Mesodermal cell (in vitro differentiated cells): ENCODE results near the gene PARP16.
"Not testable (repeated sequence)": the region's sequence is repeated elsewhere in the genome, so short reads cannot be mapped to it uniquely, and the experiment has no call there.

Experiments
- H3K27ac ChIP-seq: 2 replicates; pipeline ENCODE4 v1.7.0; 2013; ENCODE audit warnings: mild to moderate bottlenecking, low read depth, low read length, moderate library complexity; ENCODE audit not compliant: severe bottlenecking
- H3K36me3 ChIP-seq: 2 replicates; pipeline ENCODE4 v1.7.1; 2013; ENCODE audit warnings: mild to moderate bottlenecking, low read length, moderate library complexity; ENCODE audit not compliant: control insufficient read depth, insufficient read depth
- H3K4me1 ChIP-seq: one replicate; pipeline ENCODE4 v1.7.1; 2013; ENCODE audit warnings: mild to moderate bottlenecking, low read length; ENCODE audit not compliant: insufficient read depth, control insufficient read depth, poor library complexity, severe bottlenecking
- H3K4me3 ChIP-seq: 2 replicates; pipeline ENCODE4 v1.7.0; 2013; ENCODE audit warnings: low read length, control low read depth, mild to moderate bottlenecking; ENCODE audit not compliant: insufficient read depth, poor library complexity, severe bottlenecking; ENCODE audit errors: extremely low read depth
- H3K9me3 ChIP-seq: 2 replicates; pipeline ENCODE4 v1.7.1; 2013; ENCODE audit warnings: mild to moderate bottlenecking, low read length, moderate library complexity; ENCODE audit not compliant: control insufficient read depth
- WGBS, 2 experiments: methylation state at CpG; one replicate each; pipeline ENCODE4 v1.1.5; 2013; ENCODE audit warnings: missing lambda C conversion rate in 2 of 2; ENCODE audit not compliant: insufficient coverage in 2 of 2; 5-methylcytosine and 5-hydroxymethylcytosine counted together

PARP16 gene

GRCh38 chr15:65231306-65231705, 55.4 kb downstream of the PARP16 start:
- 86 to 97% methylated on average over 6 to 10 of the region's 10 CpGs for WGBS, 2 experiments
- Histone ChIP-seq H3K36me3 (no peaks in the 10 kb centered on the region), H3K4me3 (no peak overlapping the region), H3K9me3 (no peaks in the 10 kb centered on the region), H3K27ac (no peak overlapping the region), H3K4me1 (no peaks in the 10 kb centered on the region)

GRCh38 chr15:65226901-65227300, 59.8 kb downstream of the PARP16 start:
- H3K36me3 ChIP-seq, H3K9me3 ChIP-seq, H3K4me3 ChIP-seq, H3K27ac ChIP-seq, H3K4me1 ChIP-seq: not testable (repeated sequence)
- no CpG with 5 or more reads among the region's 10 CpGs for WGBS, 2 experiments

- Histone ChIP-seq H3K36me3 (no peaks in the 10 kb centered on the region), H3K4me1 (no peaks in the 10 kb centered on the region), H3K4me3 (no peak overlapping the region), H3K9me3 (no peaks in the 10 kb centered on the region), H3K27ac (no peak overlapping the region)
- WGBS, 2 experiments = 100% methylated on average over 1 of the region's 3 CpGs; no CpG with 5 or more reads in 1 of the 2 experiments
Observed at GRCh38 chr15:65226221-65226620, 60.5 kb downstream of the PARP16 start.

- Histone ChIP-seq H3K9me3 (no peaks in the 10 kb centered on the region), H3K27ac (no peak overlapping the region), H3K4me3 (no peak overlapping the region), H3K36me3 (no peaks in the 10 kb centered on the region), H3K4me1 (no peaks in the 10 kb centered on the region)
- 86 to 100% methylated on average over 4 to 5 of the region's 6 CpGs for WGBS, 2 experiments
Observed at GRCh38 chr15:65223996-65224395, 62.7 kb downstream of the PARP16 start.

GRCh38 chr15:65222891-65223290, 63.8 kb downstream of the PARP16 start:
- WGBS, 2 experiments = 91 to 96% methylated on average over 3 to 4 of the region's 4 CpGs
- Histone ChIP-seq H3K9me3 (no peaks in the 10 kb centered on the region), H3K36me3 (no peaks in the 10 kb centered on the region), H3K4me1 (no peaks in the 10 kb centered on the region), H3K4me3 (no peak overlapping the region), H3K27ac (no peak overlapping the region)

- no peak overlapping the region for H3K27ac ChIP-seq
- 93 to 95% methylated on average over 2 of the region's 2 CpGs for WGBS, 2 experiments
Observed at GRCh38 chr15:65221697-65222096, 65.0 kb downstream of the PARP16 start.

GRCh38 chr15:65219137-65219536, 67.5 kb downstream of the PARP16 start:
- Histone ChIP-seq H3K9me3 (no peaks in the 10 kb centered on the region), H3K4me3 (no peak overlapping the region), H3K4me1 (no peaks in the 10 kb centered on the region), H3K36me3 (no peaks in the 10 kb centered on the region), H3K27ac (no peak overlapping the region)
- 97 to 100% methylated on average over 3 of the region's 3 CpGs for WGBS, 2 experiments

More at GRCh38 chr15:65221697-65222096, 65.0 kb downstream of the PARP16 start:
- no peak overlapping the region for H3K4me3 ChIP-seq
- no peaks in the 10 kb centered on the region for H3K9me3 ChIP-seq
- H3K4me1 ChIP-seq = no peaks in the 10 kb centered on the region
- no peaks in the 10 kb centered on the region for H3K36me3 ChIP-seq

GRCh38 chr15:65217526-65218482, 68.9 kb downstream of the PARP16 start:
- no peak overlapping the region for H3K27ac ChIP-seq
- no peaks in the 10 kb centered on the region for H3K36me3 ChIP-seq
- H3K9me3 ChIP-seq = no peaks in the 10 kb centered on the region
- H3K4me1 ChIP-seq = no peaks in the 10 kb centered on the region
- H3K4me3 ChIP-seq = no peak overlapping the region
- 75 to 83% methylated on average over 7 to 8 of the region's 10 CpGs for WGBS, 2 experiments

GRCh38 chr15:65215496-65215895, 71.2 kb downstream of the PARP16 start:
- Histone ChIP-seq H3K27ac (no peak overlapping the region), H3K36me3 (no peaks in the 10 kb centered on the region), H3K4me3 (no peak overlapping the region), H3K9me3 (no peaks in the 10 kb centered on the region), H3K4me1 (no peaks in the 10 kb centered on the region)

GRCh38 chr15:65214010-65214409, 72.7 kb downstream of the PARP16 start:
- Histone ChIP-seq H3K27ac (no peak overlapping the region), H3K9me3 (no peaks in the 10 kb centered on the region), H3K4me1 (peaks cover 3% of the 10 kb centered on the region), H3K4me3 (no peak overlapping the region), H3K36me3 (no peaks in the 10 kb centered on the region)
- WGBS, 2 experiments = 95 to 100% methylated on average over 3 of the region's 4 CpGs

GRCh38 chr15:65213241-65213640, 73.4 kb downstream of the PARP16 start:
- no peak overlapping the region for H3K27ac ChIP-seq
- H3K9me3 ChIP-seq = no peaks in the 10 kb centered on the region
- no peak overlapping the region for H3K4me3 ChIP-seq
- peaks cover 6% of the 10 kb centered on the region for H3K4me1 ChIP-seq
- H3K36me3 ChIP-seq = no peaks in the 10 kb centered on the region
- WGBS, 2 experiments = 96% methylated on average over 2 of the region's 2 CpGs
